ENCODE data around the gene SCAF1. TPM values are rescaled to one million over a fixed set of nuclear protein-coding genes. Genes with fewer than 3 reads are reported as not detected.
A peak's percentile ranks its signal among the peaks of the same experiment; 100 is the strongest.

The SCAF1 gene
- total and polyA plus RNA-seq, 2 of the 13 experiments (the other 11 are each of a cell fraction or from before 2014, with no cell fraction given): 3.3 to 6.1 TPM

DNA sequence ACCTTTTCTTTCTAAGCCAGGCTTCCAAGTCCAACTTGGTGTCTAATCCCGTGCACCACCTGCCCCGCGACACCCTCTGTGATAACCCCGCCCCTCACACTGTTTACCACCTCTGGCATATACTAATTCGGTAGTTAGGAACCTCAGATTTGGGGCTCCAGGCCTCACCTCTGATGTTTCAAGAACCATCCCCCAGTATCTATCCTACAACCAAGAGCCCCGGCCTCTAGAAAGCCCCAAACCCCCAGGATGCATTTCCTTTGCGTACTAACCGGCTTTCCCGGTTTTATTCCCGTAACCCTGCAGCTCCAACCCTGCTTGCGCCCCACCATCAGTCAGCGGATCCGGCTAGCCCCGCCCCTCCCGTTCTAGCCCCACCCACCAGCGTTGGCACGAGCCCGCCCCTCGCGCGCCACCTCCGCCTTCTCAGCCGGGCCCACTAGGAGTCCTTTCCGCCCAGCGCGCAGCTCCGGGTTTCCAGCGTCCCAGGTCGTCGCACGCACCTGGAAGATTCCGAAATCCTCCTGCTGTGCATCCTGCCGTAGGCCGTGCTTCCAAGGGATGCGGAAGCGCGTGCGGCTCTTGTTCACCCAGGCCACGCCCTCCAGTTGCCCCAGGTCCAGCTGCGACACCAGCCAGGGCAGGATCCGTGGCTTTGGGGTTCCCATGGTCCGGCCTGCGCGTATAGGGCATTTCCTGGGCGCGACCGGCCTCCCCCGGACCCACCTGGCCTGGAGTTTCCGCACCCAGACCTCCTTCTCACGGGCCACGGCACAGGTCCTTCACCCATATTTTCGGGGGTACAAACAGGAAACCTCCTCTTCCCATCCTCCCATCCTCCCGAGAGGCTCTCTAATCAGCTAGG is 22.4 kb downstream of the SCAF1 start (continued):
- TF ChIP-seq, protein P1, sequence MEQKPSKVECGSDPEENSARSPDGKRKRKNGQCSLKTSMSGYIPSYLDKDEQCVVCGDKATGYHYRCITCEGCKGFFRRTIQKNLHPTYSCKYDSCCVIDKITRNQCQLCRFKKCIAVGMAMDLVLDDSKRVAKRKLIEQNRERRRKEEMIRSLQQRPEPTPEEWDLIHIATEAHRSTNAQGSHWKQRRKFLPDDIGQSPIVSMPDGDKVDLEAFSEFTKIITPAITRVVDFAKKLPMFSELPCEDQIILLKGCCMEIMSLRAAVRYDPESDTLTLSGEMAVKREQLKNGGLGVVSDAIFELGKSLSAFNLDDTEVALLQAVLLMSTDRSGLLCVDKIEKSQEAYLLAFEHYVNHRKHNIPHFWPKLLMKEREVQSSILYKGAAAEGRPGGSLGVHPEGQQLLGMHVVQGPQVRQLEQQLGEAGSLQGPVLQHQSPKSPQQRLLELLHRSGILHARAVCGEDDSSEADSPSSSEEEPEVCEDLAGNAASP (CRISPR knock-in tag; IDR thresholded peaks at IDR 0.05; ENCODE audit: borderline replicate concordance): peak; percentile 44; the same call in 1 of the 2 replicates
- TF ChIP-seq, protein P2, sequence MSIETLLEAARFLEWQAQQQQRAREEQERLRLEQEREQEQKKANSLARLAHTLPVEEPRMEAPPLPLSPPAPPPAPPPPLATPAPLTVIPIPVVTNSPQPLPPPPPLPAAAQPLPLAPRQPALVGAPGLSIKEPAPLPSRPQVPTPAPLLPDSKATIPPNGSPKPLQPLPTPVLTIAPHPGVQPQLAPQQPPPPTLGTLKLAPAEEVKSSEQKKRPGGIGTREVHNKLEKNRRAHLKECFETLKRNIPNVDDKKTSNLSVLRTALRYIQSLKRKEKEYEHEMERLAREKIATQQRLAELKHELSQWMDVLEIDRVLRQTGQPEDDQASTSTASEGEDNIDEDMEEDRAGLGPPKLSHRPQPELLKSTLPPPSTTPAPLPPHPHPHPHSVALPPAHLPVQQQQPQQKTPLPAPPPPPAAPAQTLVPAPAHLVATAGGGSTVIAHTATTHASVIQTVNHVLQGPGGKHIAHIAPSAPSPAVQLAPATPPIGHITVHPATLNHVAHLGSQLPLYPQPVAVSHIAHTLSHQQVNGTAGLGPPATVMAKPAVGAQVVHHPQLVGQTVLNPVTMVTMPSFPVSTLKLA (IDR thresholded peaks at IDR 0.05): peak; percentile 28; the same call in 1 of the 2 replicates
- TF ChIP-seq, protein P3, sequence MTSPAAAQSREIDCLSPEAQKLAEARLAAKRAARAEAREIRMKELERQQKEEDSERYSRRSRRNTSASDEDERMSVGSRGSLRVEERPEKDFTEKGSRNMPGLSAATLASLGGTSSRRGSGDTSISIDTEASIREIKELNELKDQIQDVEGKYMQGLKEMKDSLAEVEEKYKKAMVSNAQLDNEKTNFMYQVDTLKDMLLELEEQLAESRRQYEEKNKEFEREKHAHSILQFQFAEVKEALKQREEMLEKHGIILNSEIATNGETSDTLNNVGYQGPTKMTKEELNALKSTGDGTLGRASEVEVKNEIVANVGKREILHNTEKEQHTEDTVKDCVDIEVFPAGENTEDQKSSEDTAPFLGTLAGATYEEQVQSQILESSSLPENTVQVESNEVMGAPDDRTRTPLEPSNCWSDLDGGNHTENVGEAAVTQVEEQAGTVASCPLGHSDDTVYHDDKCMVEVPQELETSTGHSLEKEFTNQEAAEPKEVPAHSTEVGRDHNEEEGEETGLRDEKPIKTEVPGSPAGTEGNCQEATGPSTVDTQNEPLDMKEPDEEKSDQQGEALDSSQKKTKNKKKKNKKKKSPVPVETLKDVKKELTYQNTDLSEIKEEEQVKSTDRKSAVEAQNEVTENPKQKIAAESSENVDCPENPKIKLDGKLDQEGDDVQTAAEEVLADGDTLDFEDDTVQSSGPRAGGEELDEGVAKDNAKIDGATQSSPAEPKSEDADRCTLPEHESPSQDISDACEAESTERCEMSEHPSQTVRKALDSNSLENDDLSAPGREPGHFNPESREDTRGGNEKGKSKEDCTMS (CRISPR knock-in tag; conservative IDR thresholded peaks at IDR 0.05): no peak
- TF ChIP-seq, protein P4, sequence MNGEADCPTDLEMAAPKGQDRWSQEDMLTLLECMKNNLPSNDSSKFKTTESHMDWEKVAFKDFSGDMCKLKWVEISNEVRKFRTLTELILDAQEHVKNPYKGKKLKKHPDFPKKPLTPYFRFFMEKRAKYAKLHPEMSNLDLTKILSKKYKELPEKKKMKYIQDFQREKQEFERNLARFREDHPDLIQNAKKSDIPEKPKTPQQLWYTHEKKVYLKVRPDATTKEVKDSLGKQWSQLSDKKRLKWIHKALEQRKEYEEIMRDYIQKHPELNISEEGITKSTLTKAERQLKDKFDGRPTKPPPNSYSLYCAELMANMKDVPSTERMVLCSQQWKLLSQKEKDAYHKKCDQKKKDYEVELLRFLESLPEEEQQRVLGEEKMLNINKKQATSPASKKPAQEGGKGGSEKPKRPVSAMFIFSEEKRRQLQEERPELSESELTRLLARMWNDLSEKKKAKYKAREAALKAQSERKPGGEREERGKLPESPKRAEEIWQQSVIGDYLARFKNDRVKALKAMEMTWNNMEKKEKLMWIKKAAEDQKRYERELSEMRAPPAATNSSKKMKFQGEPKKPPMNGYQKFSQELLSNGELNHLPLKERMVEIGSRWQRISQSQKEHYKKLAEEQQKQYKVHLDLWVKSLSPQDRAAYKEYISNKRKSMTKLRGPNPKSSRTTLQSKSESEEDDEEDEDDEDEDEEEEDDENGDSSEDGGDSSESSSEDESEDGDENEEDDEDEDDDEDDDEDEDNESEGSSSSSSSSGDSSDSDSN (CRISPR knock-in tag; IDR thresholded peaks at IDR 0.05): peak; percentile 70
- TF ChIP-seq, protein P5, sequence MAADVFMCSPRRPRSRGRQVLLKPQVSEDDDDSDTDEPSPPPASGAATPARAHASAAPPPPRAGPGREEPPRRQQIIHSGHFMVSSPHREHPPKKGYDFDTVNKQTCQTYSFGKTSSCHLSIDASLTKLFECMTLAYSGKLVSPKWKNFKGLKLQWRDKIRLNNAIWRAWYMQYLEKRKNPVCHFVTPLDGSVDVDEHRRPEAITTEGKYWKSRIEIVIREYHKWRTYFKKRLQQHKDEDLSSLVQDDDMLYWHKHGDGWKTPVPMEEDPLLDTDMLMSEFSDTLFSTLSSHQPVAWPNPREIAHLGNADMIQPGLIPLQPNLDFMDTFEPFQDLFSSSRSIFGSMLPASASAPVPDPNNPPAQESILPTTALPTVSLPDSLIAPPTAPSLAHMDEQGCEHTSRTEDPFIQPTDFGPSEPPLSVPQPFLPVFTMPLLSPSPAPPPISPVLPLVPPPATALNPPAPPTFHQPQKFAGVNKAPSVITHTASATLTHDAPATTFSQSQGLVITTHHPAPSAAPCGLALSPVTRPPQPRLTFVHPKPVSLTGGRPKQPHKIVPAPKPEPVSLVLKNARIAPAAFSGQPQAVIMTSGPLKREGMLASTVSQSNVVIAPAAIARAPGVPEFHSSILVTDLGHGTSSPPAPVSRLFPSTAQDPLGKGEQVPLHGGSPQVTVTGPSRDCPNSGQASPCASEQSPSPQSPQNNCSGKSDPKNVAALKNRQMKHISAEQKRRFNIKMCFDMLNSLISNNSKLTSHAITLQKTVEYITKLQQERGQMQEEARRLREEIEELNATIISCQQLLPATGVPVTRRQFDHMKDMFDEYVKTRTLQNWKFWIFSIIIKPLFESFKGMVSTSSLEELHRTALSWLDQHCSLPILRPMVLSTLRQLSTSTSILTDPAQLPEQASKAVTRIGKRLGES (CRISPR knock-in tag; IDR thresholded peaks at IDR 0.05; ENCODE audit: borderline replicate concordance): no peak
- TF ChIP-seq, protein P6, sequence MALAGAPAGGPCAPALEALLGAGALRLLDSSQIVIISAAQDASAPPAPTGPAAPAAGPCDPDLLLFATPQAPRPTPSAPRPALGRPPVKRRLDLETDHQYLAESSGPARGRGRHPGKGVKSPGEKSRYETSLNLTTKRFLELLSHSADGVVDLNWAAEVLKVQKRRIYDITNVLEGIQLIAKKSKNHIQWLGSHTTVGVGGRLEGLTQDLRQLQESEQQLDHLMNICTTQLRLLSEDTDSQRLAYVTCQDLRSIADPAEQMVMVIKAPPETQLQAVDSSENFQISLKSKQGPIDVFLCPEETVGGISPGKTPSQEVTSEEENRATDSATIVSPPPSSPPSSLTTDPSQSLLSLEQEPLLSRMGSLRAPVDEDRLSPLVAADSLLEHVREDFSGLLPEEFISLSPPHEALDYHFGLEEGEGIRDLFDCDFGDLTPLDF (CRISPR knock-in tag; IDR thresholded peaks at IDR 0.05): no peak
- peak; percentile 47; the same call in 1 of the 2 replicates for TF ChIP-seq ZNF619 (CRISPR knock-in tag; IDR thresholded peaks at IDR 0.05)
- no peak for TF ChIP-seq ZNF24 (IDR thresholded peaks at IDR 0.05)
- no peak for TF ChIP-seq ZNF543 (CRISPR knock-in tag; IDR thresholded peaks at IDR 0.05)
- 0 out of 2 replicates have a peak, but pooled peaks have one; percentile 61 for TF ChIP-seq ARHGAP35 (CRISPR knock-in tag; IDR thresholded peaks at IDR 0.05; ENCODE audit: borderline replicate concordance)
- TF ChIP-seq SSRP1 (CRISPR knock-in tag; IDR thresholded peaks at IDR 0.05): no peak
- no peak for TF ChIP-seq RNF2 (conservative IDR thresholded peaks at IDR 0.05; ENCODE audit: low read depth)
- TF ChIP-seq, protein P7, sequence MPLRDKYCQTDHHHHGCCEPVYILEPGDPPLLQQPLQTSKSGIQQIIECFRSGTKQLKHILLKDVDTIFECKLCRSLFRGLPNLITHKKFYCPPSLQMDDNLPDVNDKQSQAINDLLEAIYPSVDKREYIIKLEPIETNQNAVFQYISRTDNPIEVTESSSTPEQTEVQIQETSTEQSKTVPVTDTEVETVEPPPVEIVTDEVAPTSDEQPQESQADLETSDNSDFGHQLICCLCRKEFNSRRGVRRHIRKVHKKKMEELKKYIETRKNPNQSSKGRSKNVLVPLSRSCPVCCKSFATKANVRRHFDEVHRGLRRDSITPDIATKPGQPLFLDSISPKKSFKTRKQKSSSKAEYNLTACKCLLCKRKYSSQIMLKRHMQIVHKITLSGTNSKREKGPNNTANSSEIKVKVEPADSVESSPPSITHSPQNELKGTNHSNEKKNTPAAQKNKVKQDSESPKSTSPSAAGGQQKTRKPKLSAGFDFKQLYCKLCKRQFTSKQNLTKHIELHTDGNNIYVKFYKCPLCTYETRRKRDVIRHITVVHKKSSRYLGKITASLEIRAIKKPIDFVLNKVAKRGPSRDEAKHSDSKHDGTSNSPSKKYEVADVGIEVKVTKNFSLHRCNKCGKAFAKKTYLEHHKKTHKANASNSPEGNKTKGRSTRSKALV (CRISPR knock-in tag; IDR thresholded peaks at IDR 0.05): peak; percentile 73; the same call in 1 of the 2 replicates

All from HepG2 (cell line).